ENCODE results near the gene SLC39A9. TPM values are rescaled to one million over a fixed set of nuclear protein-coding genes. Genes with fewer than 3 reads are reported as not detected.
A peak's percentile ranks its signal among the peaks of the same experiment; 100 is the strongest.

The SLC39A9 gene
- total and polyA plus RNA-seq, 10 of the 15 experiments (the other 5 are each of a cell fraction or from before 2014, with no cell fraction given): 19.9 to 109 (median 46.9) TPM

DNA sequence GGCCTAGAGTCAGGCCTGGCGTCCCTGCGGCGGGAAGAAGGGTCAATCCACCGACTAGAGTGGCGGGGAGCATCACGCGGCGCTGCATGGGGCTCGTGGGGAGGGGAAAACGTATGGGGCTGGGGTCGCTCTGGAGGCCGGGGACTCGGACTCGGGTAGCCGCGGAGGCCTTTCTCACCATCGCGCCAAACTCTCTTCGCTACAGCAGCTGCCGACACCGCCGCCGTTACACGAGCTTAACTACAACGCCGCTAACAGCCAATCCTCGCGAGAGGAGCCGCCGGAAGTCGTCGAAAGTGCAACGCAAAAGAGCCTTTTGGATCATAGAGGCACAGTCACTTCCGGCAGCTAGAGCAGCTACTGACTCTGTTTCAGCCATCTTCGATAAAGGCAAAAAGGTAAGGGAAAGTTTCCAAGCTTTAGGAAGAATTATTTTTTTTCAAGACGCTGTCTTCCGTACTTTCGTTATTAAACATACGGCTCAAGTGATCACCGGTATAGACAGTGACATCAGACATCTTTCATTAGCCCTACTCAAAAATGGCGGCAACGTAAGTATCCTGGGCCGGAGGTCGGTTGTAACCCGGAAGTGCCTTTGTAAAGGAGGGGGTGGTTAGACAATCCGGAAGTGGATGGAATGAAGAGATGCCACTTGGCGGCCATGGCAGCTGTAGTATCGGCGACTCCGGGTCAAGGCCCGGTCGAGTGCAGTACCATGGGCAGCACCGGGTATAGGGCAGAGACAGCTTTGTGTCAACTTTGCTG, at the start of gene SLC39A9, which contains the start of gene ERH (continued):
- TF ChIP-seq, protein P1, sequence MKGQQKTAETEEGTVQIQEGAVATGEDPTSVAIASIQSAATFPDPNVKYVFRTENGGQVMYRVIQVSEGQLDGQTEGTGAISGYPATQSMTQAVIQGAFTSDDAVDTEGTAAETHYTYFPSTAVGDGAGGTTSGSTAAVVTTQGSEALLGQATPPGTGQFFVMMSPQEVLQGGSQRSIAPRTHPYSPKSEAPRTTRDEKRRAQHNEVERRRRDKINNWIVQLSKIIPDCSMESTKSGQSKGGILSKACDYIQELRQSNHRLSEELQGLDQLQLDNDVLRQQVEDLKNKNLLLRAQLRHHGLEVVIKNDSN (IDR thresholded peaks at IDR 0.05; ENCODE audit: borderline replicate concordance, extremely low read length, insufficient read depth, low read depth, low read length): no peak
- TF ChIP-seq MYC (IDR thresholded peaks at IDR 0.05; ENCODE audit: insufficient read depth, insufficient read length, insufficient replicate concordance, low read length, severe bottlenecking): no peak
- TF ChIP-seq ZNF207 (IDR thresholded peaks at IDR 0.05; ENCODE audit: borderline replicate concordance): peak; percentile 86
- no peak for TF ChIP-seq ZZZ3 (IDR thresholded peaks at IDR 0.05; ENCODE audit: control insufficient read depth, insufficient read length, low read depth)
- peak; percentile 63 for TF ChIP-seq RUNX3 (IDR thresholded peaks at IDR 0.05; ENCODE audit: low read length)
- TF ChIP-seq SIX5 (IDR thresholded peaks at IDR 0.05; ENCODE audit: low read depth, low read length, severe bottlenecking): peak; percentile 70
- TF ChIP-seq NFYB (IDR thresholded peaks at IDR 0.05; ENCODE audit: insufficient read depth, low read depth, low read length): 0 out of 2 replicates have a peak, but pooled peaks have one; percentile 57
- TF ChIP-seq ZBED1 (IDR thresholded peaks at IDR 0.05; ENCODE audit: borderline replicate concordance): no peak; the same call in 1 of the 2 replicates
- TF ChIP-seq, protein P2, sequence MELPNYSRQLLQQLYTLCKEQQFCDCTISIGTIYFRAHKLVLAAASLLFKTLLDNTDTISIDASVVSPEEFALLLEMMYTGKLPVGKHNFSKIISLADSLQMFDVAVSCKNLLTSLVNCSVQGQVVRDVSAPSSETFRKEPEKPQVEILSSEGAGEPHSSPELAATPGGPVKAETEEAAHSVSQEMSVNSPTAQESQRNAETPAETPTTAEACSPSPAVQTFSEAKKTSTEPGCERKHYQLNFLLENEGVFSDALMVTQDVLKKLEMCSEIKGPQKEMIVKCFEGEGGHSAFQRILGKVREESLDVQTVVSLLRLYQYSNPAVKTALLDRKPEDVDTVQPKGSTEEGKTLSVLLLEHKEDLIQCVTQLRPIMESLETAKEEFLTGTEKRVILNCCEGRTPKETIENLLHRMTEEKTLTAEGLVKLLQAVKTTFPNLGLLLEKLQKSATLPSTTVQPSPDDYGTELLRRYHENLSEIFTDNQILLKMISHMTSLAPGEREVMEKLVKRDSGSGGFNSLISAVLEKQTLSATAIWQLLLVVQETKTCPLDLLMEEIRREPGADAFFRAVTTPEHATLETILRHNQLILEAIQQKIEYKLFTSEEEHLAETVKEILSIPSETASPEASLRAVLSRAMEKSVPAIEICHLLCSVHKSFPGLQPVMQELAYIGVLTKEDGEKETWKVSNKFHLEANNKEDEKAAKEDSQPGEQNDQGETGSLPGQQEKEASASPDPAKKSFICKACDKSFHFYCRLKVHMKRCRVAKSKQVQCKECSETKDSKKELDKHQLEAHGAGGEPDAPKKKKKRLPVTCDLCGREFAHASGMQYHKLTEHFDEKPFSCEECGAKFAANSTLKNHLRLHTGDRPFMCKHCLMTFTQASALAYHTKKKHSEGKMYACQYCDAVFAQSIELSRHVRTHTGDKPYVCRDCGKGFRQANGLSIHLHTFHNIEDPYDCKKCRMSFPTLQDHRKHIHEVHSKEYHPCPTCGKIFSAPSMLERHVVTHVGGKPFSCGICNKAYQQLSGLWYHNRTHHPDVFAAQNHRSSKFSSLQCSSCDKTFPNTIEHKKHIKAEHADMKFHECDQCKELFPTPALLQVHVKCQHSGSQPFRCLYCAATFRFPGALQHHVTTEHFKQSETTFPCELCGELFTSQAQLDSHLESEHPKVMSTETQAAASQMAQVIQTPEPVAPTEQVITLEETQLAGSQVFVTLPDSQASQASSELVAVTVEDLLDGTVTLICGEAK (IDR thresholded peaks at IDR 0.05; ENCODE audit: borderline replicate concordance): peak; percentile 99
- TF ChIP-seq, protein P3, sequence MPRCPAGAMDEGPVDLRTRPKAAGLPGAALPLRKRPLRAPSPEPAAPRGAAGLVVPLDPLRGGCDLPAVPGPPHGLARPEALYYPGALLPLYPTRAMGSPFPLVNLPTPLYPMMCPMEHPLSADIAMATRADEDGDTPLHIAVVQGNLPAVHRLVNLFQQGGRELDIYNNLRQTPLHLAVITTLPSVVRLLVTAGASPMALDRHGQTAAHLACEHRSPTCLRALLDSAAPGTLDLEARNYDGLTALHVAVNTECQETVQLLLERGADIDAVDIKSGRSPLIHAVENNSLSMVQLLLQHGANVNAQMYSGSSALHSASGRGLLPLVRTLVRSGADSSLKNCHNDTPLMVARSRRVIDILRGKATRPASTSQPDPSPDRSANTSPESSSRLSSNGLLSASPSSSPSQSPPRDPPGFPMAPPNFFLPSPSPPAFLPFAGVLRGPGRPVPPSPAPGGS (IDR thresholded peaks at IDR 0.05; ENCODE audit: borderline replicate concordance, insufficient read depth, low read depth, low read length, poor library complexity, severe bottlenecking): no peak
- no peak for TF ChIP-seq BCL11A (IDR thresholded peaks at IDR 0.05; ENCODE audit: low read depth, low read length)
- TF ChIP-seq POLR2AphosphoS5 (IDR thresholded peaks at IDR 0.05; ENCODE audit: low read length): peak; percentile 93
- TF ChIP-seq CBFB (IDR thresholded peaks at IDR 0.05; ENCODE audit: low read depth): peak; percentile 62
- TF ChIP-seq YY1 (IDR thresholded peaks at IDR 0.05; ENCODE audit: low read depth, low read length): peak; percentile 98
- no peak for TF ChIP-seq LARP7 (IDR thresholded peaks at IDR 0.05)
- peak; percentile 41; the same call in 1 of the 2 replicates for TF ChIP-seq SPI1 (IDR thresholded peaks at IDR 0.05; ENCODE audit: borderline replicate concordance, insufficient read depth, low read depth, low read length)
- TF ChIP-seq ETV6 (conservative IDR thresholded peaks at IDR 0.05 in 1 of 2, IDR thresholded peaks at IDR 0.05 in 1 of 2; ENCODE audit: borderline replicate concordance in 1 of 2, low read depth in 1 of 2): peak in 1 of 2 experiments; percentile 33; a peak in 1 of 4 replicates
- TF ChIP-seq CREM (IDR thresholded peaks at IDR 0.05; ENCODE audit: low read depth): peak; percentile 98
- no peak for TF ChIP-seq NRF1 (conservative IDR thresholded peaks at IDR 0.05; ENCODE audit: low read depth, low read length)
- TF ChIP-seq, protein P4, sequence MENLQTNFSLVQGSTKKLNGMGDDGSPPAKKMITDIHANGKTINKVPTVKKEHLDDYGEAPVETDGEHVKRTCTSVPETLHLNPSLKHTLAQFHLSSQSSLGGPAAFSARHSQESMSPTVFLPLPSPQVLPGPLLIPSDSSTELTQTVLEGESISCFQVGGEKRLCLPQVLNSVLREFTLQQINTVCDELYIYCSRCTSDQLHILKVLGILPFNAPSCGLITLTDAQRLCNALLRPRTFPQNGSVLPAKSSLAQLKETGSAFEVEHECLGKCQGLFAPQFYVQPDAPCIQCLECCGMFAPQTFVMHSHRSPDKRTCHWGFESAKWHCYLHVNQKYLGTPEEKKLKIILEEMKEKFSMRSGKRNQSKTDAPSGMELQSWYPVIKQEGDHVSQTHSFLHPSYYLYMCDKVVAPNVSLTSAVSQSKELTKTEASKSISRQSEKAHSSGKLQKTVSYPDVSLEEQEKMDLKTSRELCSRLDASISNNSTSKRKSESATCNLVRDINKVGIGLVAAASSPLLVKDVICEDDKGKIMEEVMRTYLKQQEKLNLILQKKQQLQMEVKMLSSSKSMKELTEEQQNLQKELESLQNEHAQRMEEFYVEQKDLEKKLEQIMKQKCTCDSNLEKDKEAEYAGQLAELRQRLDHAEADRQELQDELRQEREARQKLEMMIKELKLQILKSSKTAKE (IDR thresholded peaks at IDR 0.05; ENCODE audit: low read depth, poor library complexity, severe bottlenecking): peak; percentile 91
